HG03103 (cell line): ENCODE measurements around the gene METAP1D.

Experiments used
- ATAC-seq: cut with Tn5 transposase; IDR thresholded peaks from one replicate; pipeline ENCODE4 v1.9.1; 2021; ENCODE audit warnings: low read depth; ENCODE audit not compliant: unreplicated experiment

METAP1D gene

DNA sequence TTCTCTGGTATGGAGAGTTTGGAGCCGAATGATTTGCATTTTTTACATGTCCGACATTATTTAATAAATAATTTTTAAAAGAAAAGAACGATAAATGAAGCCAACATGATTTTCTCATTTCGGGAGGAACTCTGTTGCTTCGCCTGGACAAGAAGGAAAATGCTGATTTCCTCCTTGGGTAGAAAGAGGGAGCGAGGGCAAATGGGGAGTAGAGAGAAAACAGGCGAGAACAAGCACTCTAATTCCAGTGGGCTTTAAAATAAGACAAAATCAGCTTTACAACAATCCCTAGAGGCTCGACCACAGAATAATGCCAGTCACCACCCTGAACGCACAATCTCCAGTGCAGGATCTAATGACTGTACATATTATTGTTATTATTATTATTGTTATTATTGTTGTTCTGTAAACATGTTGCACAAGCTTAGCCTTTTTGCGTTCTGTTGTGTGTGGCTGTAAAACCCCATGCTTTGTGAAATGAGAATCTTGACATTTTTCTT, 89.3 kb downstream of the METAP1D start:
- ATAC-seq: no peak

DNA sequence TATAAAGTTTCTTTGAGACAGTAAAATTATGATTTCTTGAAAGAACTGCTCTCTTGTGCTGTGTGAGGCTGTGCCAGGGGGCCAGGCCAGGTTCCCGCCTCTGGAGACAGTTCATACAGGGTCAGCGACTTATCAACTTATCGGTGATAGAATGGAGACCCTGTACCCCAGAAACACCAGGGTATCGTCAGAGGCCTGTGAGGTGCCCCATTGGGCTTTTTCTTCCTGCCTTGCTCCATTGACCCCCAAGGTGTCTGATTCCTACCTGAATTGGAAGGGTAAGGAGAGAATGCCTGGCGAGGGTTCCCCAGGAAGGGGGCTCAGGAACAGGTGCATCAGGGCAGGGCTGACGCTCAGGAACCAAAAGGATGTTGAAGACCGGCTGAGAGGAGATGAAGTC, 89.9 kb downstream of the METAP1D start:
- ATAC-seq: no peak

GRCh38 chr2:172090044-172090961, 90.5 kb downstream of the METAP1D start:
- ATAC-seq: no peak

- ATAC-seq: no peak
Observed at GRCh38 chr2:172091000-172091641, 91.4 kb downstream of the METAP1D start.

DNA sequence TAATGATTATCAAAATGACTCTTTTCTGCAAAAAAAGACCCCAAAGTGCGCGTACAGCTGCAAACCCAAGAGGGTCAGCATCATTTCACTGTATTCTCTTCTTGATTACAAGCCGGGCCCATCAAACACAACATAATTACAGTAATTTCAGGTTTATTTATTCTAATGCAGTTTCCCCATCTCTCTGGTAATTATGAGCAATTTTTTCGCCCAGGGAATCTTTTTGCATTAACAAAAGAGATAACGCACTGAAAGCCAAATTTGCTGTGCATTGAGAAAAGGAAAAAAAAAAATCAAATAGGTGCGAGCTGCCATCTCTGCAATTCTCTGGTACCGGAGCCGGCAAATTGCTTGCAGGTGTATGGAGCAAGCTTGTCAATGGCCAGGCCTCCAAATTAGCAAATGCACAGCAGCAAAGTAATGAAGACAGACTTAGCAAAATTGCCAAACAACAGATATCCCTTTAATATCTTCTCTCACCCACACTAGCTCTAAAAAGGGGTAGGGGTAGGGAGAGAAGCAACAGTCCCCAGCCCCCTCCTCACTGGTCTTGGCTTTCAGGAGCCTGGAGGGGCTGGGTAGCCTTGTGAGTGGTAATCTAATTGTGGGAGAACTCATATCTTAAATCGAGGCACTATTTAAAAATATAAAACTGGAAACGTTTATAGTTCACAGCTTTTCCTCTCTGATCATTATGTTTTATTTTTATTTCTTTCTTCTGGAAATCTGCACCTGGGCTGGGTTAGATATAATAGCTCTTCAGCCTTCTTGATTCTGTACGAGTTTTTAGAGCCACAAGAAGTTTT, 92.2 kb downstream of the METAP1D start:
- no peak for ATAC-seq

GRCh38 chr2:172092716-172093415, 93.1 kb downstream of the METAP1D start:
- no peak for ATAC-seq

DNA sequence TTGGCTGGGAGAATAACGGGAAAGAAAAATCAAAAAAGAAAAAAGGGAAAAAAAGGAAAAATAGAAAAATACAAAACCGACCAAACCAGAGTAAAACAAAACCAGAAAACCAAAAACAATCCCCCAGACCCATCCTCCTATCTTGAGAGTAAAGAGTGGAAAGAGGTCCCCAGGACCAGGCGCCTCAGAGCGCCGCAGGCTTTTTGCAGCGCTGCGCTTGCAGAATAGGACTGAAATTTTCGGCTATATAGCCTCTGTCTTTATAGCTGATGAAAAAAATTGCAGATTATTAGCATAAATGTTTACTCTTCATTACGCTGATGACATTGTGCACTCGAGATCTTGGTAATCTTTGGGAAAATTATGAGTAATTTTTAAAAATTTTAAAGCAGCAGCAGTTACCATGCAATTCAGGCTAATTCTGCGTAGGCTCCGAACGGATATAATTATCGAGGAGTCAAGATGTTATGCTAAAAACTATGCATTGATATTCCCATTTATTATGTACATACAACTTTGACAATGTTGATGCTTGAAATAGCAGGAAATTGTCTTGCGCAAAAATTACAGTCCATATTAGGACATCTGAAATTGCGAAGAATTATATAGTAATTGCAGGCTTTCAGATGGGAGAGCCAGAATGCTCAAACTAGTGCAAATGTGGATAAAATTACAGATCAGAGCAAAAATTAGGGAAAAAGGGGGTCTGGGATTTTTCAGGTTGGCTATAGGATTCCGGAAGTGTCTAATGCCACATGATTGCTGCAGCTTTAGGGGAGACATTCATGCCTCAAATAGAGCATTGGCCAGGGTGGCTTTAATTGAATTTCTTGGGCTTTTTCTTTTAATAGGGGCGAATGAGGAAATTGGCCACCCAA, 93.9 kb downstream of the METAP1D start:
- no peak for ATAC-seq

- no peak for ATAC-seq
Observed at GRCh38 chr2:172094294-172095145, 94.8 kb downstream of the METAP1D start.

DNA sequence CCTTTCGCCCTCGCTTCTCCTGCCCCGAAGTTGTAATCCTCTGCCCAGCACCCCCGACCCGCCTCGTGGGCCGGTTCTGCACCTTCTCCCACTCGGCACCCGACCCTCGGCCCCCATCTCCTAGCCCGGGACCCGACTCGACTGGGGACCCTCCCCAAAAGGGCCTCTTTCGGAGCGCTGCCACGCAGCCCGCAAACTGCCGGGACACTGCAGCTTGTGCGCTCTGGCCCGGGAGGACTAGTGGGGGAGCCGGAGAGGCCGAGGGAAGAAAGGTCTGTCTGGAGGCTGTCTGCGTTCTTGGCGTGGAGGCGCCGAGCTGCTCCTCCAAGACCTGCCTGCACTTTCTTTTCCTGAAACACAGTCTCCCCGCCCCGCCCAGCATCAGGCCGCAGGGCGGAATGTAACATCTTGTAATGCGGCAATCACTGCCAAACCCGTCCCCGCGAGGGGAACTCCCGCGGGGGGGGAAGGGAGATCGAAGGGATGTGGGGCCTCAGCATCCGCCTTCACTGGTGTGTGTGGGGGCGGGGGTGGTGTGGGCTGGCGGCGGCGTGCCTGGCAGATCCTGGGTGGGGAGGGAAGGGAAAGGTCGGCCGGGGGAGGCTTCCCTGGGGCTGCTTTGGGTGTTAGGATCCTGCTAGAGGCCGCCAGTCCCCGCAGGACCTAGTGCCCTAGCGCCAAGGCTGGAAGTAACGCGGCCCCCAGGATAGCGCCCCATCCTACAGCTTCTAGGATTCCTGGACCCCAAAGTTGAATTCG, 95.6 kb downstream of the METAP1D start:
- ATAC-seq: no peak

DNA sequence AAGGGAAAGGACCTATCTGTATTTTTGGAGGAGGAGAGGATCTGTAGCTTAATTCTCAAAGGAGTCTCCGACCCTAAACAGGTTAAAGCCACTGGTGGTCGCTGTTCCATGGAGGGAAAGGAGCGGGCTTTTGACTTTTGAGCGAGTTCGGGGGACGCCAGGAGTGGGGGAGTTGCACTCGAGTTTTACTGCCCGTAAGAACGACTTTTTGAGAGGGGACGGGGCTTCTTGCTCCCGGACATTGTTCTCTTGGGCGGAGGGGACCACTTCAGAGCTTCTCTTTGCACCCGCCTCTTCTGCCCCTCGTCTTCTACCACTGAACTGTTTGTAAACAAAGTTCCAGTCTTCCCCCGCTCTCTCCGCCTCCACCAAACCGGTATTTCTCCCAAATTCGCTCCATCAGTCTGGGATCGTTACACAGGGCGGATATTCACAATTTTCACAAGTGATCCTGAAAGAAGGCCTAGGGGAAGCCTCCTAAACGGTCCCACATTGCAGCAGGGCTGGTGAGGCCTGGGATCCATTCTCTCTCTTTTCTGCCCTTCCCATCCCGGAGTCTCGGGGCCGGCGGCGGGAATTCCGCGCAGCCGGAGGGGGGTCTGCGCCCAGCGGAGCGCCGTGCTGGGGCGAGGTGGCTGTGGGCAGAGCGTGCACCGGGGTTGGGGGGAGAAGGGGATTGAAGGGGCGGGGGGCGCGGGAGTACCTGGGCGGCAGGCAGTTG, 96.3 kb downstream of the METAP1D start:
- no peak for ATAC-seq

GRCh38 chr2:172096626-172097547, 97.1 kb downstream of the METAP1D start:
- no peak for ATAC-seq

DNA sequence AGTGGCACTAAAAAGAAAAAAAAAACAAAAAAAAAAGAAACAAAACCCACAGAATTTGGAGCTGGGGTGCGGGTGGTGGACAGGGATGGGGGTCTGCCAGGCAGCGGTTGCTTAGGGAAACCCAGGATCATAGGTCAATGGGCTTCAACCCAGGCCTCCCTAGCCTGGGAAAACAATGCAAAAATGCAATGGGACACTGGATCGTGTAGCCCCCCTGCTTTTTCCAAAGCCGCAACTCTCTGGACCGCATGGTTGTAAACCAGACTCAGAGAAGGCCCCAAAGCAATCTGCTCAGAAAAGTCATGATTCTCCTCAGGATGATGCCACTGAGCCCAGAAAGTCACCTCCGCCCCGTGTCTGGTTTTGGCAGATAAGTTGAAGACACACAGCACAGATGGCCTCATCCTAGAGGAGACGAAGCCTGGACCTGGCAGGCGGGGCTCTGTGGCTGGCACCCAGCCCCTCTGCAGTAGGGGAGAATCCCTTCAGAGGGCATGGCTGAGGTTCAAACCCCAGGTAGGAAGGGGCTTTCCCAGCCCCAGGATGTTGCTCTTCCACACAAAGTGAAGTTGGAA, 97.9 kb downstream of the METAP1D start:
- no peak for ATAC-seq

GRCh38 chr2:172098287-172098649, 98.5 kb downstream of the METAP1D start:
- no peak for ATAC-seq

- ATAC-seq: no peak
Observed at GRCh38 chr2:172098650-172099471, 99.1 kb downstream of the METAP1D start.

- no peak for ATAC-seq
Observed at GRCh38 chr2:172099472-172100079, 99.8 kb downstream of the METAP1D start.
